ENCODE results near the gene ZBTB20.

ZBTB20 gene

GRCh38 chr3:114804099-114804498, 343.0 kb downstream of the ZBTB20 start:
- Histone ChIP-seq H4K20me1 (ENCODE audit: control insufficient read depth, insufficient read depth, low read depth, low read length) (no peaks in the 10 kb centered on the region), H3K27me3 (ENCODE audit: control insufficient read depth, low read length) (no peaks in the 10 kb centered on the region), H3F3A (ENCODE audit: control insufficient read depth, insufficient read depth) (no peaks in the 10 kb centered on the region), H3K9me2 (replicated peaks; ENCODE audit: control insufficient read depth, low read length) (no peaks in the 10 kb centered on the region), H3K79me2 (ENCODE audit: control insufficient read depth, low read length) (no peaks in the 10 kb centered on the region), H3K4me3 (ENCODE audit: low read length) (no peak overlapping the region), H3K36me3 (ENCODE audit: control insufficient read depth, low read length) (no peaks in the 10 kb centered on the region), H3K4me2 (ENCODE audit: low read length) (no peak overlapping the region), H3K4me1 (ENCODE audit: control insufficient read depth, low read length) (no peaks in the 10 kb centered on the region), H3K27ac (ENCODE audit: low read depth, low read length) (no peak overlapping the region), H3K9me3 (ENCODE audit: control insufficient read depth, insufficient read depth, low read length) (no peaks in the 10 kb centered on the region)
- TF ChIP-seq, protein P1, sequence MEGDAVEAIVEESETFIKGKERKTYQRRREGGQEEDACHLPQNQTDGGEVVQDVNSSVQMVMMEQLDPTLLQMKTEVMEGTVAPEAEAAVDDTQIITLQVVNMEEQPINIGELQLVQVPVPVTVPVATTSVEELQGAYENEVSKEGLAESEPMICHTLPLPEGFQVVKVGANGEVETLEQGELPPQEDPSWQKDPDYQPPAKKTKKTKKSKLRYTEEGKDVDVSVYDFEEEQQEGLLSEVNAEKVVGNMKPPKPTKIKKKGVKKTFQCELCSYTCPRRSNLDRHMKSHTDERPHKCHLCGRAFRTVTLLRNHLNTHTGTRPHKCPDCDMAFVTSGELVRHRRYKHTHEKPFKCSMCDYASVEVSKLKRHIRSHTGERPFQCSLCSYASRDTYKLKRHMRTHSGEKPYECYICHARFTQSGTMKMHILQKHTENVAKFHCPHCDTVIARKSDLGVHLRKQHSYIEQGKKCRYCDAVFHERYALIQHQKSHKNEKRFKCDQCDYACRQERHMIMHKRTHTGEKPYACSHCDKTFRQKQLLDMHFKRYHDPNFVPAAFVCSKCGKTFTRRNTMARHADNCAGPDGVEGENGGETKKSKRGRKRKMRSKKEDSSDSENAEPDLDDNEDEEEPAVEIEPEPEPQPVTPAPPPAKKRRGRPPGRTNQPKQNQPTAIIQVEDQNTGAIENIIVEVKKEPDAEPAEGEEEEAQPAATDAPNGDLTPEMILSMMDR (IDR thresholded peaks at IDR 0.05; ENCODE audit: low read depth, low read length, poor library complexity, severe bottlenecking) = no peak
- no peak for TF ChIP-seq EZH2phosphoT487 (IDR thresholded peaks at IDR 0.05; ENCODE audit: borderline replicate concordance, low read length)

- H3K79me2 ChIP-seq (ENCODE audit: control insufficient read depth, low read length) = no peaks in the 10 kb centered on the region
- no peak overlapping the region for H3K4me2 ChIP-seq (ENCODE audit: low read length)
- H3K4me1 ChIP-seq (ENCODE audit: control insufficient read depth, low read length) = no peaks in the 10 kb centered on the region
- TF ChIP-seq, protein P1 (IDR thresholded peaks at IDR 0.05; ENCODE audit: low read depth, low read length, poor library complexity, severe bottlenecking) = no peak
- TF ChIP-seq EZH2phosphoT487 (IDR thresholded peaks at IDR 0.05; ENCODE audit: borderline replicate concordance, low read length) = no peak
- H3K9me2 ChIP-seq (replicated peaks; ENCODE audit: control insufficient read depth, low read length) = no peaks in the 10 kb centered on the region
- H3F3A ChIP-seq (ENCODE audit: control insufficient read depth, insufficient read depth) = no peaks in the 10 kb centered on the region
- no peak overlapping the region for H3K4me3 ChIP-seq (ENCODE audit: low read length)
- H3K36me3 ChIP-seq (ENCODE audit: control insufficient read depth, low read length) = no peaks in the 10 kb centered on the region
- no peaks in the 10 kb centered on the region for H3K9me3 ChIP-seq (ENCODE audit: control insufficient read depth, insufficient read depth, low read length)
- H3K27me3 ChIP-seq (ENCODE audit: control insufficient read depth, low read length) = no peaks in the 10 kb centered on the region
- H4K20me1 ChIP-seq (ENCODE audit: control insufficient read depth, insufficient read depth, low read depth, low read length) = no peaks in the 10 kb centered on the region
- H3K27ac ChIP-seq (ENCODE audit: low read depth, low read length) = no peak overlapping the region
These were observed 343.9 kb downstream of the ZBTB20 start for GRCh38 chr3:114803042-114803695.

DNA sequence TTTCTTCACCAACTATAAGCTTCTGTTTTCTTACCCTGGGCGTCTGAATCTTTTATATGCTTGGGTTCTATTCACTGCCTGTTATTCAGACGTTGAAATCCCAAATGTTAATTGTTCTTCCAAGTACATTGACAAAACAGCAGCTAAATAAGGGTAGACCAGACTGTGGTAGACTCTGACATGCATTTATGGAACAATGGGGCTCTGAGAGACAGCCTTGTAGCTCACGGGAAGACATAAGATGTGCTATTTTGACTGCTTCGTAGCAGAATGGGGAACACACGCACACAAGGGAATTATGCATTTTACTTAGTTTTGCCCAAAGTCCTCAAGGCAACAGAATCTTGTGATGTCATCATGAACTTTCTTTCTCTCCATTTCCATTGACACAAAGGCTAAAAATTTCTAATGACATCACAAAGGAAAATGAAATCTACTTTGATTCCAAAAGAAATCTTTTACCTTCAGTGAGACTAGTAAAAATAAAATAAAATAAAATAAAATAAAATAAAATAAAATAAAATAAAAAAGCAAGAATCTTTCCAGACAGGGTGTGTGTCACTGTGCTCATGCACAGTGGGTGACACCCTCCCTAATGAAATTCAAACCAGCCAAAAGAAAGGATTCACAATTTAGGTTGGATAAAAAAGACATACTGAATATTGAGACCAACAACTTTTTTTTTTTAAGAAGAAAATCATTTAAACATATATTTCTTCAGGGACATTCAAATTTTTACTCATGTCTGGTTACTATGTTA, 346.6 kb downstream of the ZBTB20 start:
- H3K4me3 ChIP-seq (ENCODE audit: low read length) = no peak overlapping the region
- no peak overlapping the region for H3K27ac ChIP-seq (ENCODE audit: low read depth, low read length)
- no peaks in the 10 kb centered on the region for H3K79me2 ChIP-seq (ENCODE audit: control insufficient read depth, low read length)
- no peaks in the 10 kb centered on the region for H3K9me3 ChIP-seq (ENCODE audit: control insufficient read depth, insufficient read depth, low read length)
- TF ChIP-seq, protein P1 (IDR thresholded peaks at IDR 0.05; ENCODE audit: low read depth, low read length, poor library complexity, severe bottlenecking) = no peak
- TF ChIP-seq EZH2phosphoT487 (IDR thresholded peaks at IDR 0.05; ENCODE audit: borderline replicate concordance, low read length) = no peak
- H3K27me3 ChIP-seq (ENCODE audit: control insufficient read depth, low read length) = no peaks in the 10 kb centered on the region
- no peaks in the 10 kb centered on the region for H3K36me3 ChIP-seq (ENCODE audit: control insufficient read depth, low read length)
- H3F3A ChIP-seq (ENCODE audit: control insufficient read depth, insufficient read depth) = no peaks in the 10 kb centered on the region
- H3K4me1 ChIP-seq (ENCODE audit: control insufficient read depth, low read length) = no peaks in the 10 kb centered on the region
- H3K9me2 ChIP-seq (replicated peaks; ENCODE audit: control insufficient read depth, low read length) = no peaks in the 10 kb centered on the region
- no peak overlapping the region for H3K4me2 ChIP-seq (ENCODE audit: low read length)
- H4K20me1 ChIP-seq (ENCODE audit: control insufficient read depth, insufficient read depth, low read depth, low read length) = no peaks in the 10 kb centered on the region
